ENCODE measurements around the gene DUT. TPM values are rescaled to one million over a fixed set of nuclear protein-coding genes. Genes with fewer than 3 reads are reported as not detected.

Gene DUT
- total and polyA plus RNA-seq, 8 donors: 23.9 to 78.8 (median 31.6) TPM

DNA sequence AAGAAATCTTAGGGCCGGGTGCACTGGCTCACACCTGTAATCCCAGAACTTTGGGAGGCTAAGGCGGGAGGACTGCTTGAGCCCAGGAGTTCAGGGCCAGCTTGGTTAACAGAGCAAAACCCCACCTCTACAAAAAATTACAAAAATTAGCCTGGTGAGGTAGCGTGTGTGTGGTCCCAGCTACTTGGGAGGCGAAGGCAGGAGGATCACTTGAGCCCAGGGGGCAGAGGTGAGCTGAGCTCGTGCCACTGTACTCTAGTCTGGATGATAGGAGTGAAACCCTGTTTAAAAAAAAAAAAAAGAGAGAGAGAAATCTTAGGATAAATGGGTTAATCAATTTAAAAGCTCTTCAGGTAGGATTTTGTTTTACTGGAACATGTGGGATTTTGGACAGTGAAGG is 31.2 kb upstream of the DUT start:
- DNase-seq (no peak), ATAC-seq (no peak), FAIRE-seq (no peak)
- no peaks in the 10 kb centered on the region for H3K4me1 ChIP-seq
- H3K4me3 ChIP-seq: no peak overlapping the region
- no peak overlapping the region for H3K27ac ChIP-seq
- H3K36me3 ChIP-seq: no peaks in the 10 kb centered on the region
- 76 to 77% methylated on average over 5 of the region's 5 CpGs for WGBS, 2 donors
- no peaks in the 10 kb centered on the region for H3K27me3 ChIP-seq
- H3K9me3 ChIP-seq: no peaks in the 10 kb centered on the region
- TF ChIP-seq, protein P1, sequence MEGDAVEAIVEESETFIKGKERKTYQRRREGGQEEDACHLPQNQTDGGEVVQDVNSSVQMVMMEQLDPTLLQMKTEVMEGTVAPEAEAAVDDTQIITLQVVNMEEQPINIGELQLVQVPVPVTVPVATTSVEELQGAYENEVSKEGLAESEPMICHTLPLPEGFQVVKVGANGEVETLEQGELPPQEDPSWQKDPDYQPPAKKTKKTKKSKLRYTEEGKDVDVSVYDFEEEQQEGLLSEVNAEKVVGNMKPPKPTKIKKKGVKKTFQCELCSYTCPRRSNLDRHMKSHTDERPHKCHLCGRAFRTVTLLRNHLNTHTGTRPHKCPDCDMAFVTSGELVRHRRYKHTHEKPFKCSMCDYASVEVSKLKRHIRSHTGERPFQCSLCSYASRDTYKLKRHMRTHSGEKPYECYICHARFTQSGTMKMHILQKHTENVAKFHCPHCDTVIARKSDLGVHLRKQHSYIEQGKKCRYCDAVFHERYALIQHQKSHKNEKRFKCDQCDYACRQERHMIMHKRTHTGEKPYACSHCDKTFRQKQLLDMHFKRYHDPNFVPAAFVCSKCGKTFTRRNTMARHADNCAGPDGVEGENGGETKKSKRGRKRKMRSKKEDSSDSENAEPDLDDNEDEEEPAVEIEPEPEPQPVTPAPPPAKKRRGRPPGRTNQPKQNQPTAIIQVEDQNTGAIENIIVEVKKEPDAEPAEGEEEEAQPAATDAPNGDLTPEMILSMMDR (IDR thresholded peaks at IDR 0.05): no peak
- intact Hi-C loops (cut with DNase I): no loop called here

DNA sequence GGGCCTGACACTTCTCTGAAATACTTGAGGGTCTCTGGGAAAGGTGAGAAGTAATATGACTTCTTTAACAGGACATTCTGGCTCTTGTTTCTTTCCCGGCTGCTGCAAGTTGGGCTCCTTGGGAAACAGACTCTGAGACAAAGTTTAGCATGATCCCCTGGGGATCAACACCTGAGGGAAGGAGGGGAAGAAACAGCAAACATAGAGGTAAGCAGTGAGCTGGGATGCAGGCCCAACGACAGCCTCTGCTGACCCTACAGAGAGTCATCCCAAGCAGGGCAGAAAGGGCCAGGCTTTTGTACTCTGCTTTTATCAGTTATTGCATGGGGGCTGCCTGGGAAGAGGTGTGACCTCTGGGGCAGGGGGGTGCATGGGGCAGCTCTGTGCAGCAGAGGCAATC is 26.8 kb upstream of the DUT start:
- Histone ChIP-seq H3K27me3 (peaks cover 0 to 5% (median 0%) of the 10 kb centered on the region in 4 donors), H3K9me3 (no peaks in the 10 kb centered on the region), H3K36me3 (no peaks in the 10 kb centered on the region), H3K4me1 (no peaks in the 10 kb centered on the region), H3K4me3 (no peak overlapping the region), H3K27ac (no peak overlapping the region)
- ATAC-seq (no peak), FAIRE-seq (no peak), DNase-seq (no peak)
- intact Hi-C loops (cut with DNase I): no loop called here
- TF ChIP-seq, protein P1 (IDR thresholded peaks at IDR 0.05): no peak
- WGBS, 2 donors: 64% methylated on average over 2 of the region's 2 CpGs

DNA sequence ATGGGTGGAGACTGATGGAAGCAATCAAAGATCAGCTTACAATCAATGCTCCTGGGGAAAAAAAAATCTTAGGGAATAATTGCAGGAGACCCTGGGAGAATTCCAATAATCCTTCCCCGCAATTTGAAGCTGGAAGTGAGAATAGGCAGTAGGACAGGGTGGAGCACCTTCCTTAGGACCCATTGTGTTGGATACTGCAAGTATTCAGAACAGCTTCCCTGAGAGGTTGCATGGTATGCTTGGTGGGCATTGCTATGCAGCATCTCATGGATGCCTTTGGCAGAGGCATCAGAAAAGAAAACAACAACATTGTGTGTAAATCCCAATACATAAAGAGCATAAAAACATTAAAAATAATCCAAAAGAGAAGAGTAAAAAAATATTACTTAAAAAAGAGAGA is 24.6 kb upstream of the DUT start:
- Histone ChIP-seq H3K4me1 (no peaks in the 10 kb centered on the region), H3K4me3 (no peak overlapping the region), H3K27ac (no peak overlapping the region), H3K27me3 (peaks cover 0 to 5% (median 0%) of the 10 kb centered on the region in 4 donors), H3K36me3 (no peaks in the 10 kb centered on the region), H3K9me3 (no peaks in the 10 kb centered on the region)
- no peak for ATAC-seq
- no peak for DNase-seq
- intact Hi-C loops (cut with DNase I): no loop called here
- FAIRE-seq: no peak
- TF ChIP-seq, protein P1 (IDR thresholded peaks at IDR 0.05): no peak
- 83% methylated on average over 1 of the region's 1 CpG for WGBS, 2 donors

DNA sequence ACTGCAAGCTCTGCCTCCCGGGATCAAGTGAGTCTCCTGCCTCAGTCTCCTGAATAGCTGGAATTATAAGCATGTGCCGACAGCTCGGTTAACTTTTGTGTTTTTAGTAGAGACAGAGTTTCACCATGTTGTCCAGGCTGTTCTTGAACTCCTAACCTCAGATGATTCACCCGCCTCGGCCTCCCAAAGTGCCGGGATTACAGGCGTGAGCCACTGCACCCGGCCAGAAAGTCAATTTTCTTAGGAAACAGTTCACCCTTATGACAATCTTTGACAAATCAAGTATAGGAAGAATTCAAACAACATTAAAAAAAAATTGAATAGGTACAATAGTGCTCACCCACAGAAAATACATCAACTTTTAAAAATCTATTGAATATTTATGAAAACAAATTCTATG is 23.6 kb upstream of the DUT start:
- no peak for ATAC-seq
- intact Hi-C loops (cut with DNase I): no loop called here
- Histone ChIP-seq H3K36me3 (no peaks in the 10 kb centered on the region), H3K27me3 (peaks cover 0 to 5% (median 0%) of the 10 kb centered on the region in 4 donors), H3K4me3 (no peak overlapping the region), H3K4me1 (no peaks in the 10 kb centered on the region), H3K9me3 (no peaks in the 10 kb centered on the region), H3K27ac (no peak overlapping the region)
- no peak for DNase-seq
- no peak for FAIRE-seq
- TF ChIP-seq, protein P1 (IDR thresholded peaks at IDR 0.05): no peak
- WGBS, 2 donors: 77 to 85% methylated on average over 8 of the region's 8 CpGs

DNA sequence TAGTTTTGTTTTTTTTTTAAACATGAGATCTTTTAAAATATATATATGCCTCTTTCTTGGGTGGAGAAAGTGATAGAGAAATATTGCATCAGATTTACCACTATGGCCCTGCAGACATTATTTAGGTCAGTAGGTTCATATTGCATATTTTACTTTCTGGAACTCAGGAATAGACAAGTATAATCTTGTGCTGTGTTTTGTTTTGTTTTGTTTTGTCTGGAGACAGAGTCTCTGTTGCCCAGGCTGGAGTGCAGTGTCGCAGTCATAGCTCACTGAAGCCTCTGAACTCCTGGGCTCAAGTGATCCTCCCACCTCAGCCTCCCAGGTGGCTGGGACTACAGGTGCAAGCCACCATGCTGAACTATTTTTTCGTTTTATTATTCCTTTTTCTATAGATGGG is 21.5 kb upstream of the DUT start:
- intact Hi-C loops (cut with DNase I): no loop called here
- Histone ChIP-seq H3K4me1 (no peaks in the 10 kb centered on the region), H3K27me3 (peaks cover 0 to 5% (median 0%) of the 10 kb centered on the region in 4 donors), H3K36me3 (no peaks in the 10 kb centered on the region), H3K9me3 (no peaks in the 10 kb centered on the region), H3K27ac (no peak overlapping the region), H3K4me3 (no peak overlapping the region)
- no peak for ATAC-seq
- FAIRE-seq: no peak
- TF ChIP-seq, protein P1 (IDR thresholded peaks at IDR 0.05): no peak
- no peak for DNase-seq
- WGBS, 2 donors: 56 to 70% methylated on average over 2 of the region's 2 CpGs

All from pancreas (tissue), 10 donors.